Erythroblast (primary cell): ENCODE measurements around the gene CDKAL1.
"Not testable (repeated sequence)": the region's sequence is repeated elsewhere in the genome, so short reads cannot be mapped to it uniquely, and the experiment has no call there.

ENCODE experiments used
- DNase-seq, 2 experiments: peaks; one replicate each; lab custom pipeline; 2025; lab: John Stamatoyannopoulos, UW
- GATA1 ChIP-seq: IDR thresholded peaks from 2 replicates; pipeline ENCODE4 v1.6.1; 2011; ENCODE audit warnings: low read depth, mild to moderate bottlenecking, control low read depth, low read length, moderate library complexity
- POLR2A ChIP-seq: IDR thresholded peaks from 2 replicates; pipeline ENCODE4 v1.6.1; 2011; ENCODE audit warnings: mild to moderate bottlenecking, low read length

The CDKAL1 gene

GRCh38 chr6:20630136-20630535 lies 95.9 kb downstream of the CDKAL1 start:
- no peak for DNase-seq
- no peak for TF ChIP-seq POLR2A
- TF ChIP-seq GATA1 = no peak

DNA sequence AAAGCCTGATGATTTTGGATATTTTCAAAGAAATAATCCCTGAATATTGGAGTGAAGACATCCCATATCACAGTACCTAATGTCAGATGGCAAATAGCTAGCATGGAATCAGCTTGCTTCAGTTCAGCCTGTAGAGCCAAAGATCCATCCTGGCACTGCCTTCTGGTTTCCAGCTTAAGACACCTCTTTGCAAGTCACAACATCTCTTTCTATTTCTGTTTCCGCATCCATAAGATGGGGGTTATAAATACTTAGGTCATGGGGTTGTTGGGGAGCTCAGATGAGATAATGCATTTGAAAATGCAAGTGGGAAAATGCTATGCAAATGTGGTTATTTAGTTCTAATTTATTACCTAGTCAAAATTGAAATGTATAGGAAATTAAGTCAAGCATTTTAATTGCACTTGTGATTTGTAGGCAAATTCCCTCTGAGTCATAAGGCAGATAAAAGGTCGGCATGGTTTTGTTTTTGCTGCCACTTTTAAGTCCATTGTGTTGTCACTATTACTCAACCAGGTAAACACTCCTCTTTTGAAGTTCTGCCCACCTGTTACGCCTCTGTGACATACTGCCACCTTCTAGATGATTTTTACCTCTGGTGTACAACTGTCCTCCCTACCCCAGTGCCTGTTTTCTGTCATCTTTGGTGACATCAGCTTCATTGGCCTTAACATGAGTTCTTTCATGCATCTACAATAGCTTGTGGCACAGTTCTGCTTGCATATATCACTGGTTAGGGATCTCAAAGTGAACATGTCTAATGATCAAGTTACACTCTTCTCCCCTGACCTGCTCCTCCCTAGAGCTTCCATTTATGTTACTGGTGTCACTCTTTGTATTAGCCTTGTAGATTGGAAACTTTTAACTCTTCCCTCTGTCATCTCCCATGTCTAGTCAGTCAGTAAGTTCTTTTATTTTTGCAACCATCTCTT lies 96.6 kb downstream of the CDKAL1 start:
- no peak for DNase-seq

GRCh38 chr6:20631549-20631924 lies 97.3 kb downstream of the CDKAL1 start:
- TF ChIP-seq GATA1 (no peak), POLR2A (no peak)
- DNase-seq = no peak

More for the DNA sequence above, 96.6 kb downstream of the CDKAL1 start:
- TF ChIP-seq POLR2A (no peak), GATA1 (no peak)

DNA sequence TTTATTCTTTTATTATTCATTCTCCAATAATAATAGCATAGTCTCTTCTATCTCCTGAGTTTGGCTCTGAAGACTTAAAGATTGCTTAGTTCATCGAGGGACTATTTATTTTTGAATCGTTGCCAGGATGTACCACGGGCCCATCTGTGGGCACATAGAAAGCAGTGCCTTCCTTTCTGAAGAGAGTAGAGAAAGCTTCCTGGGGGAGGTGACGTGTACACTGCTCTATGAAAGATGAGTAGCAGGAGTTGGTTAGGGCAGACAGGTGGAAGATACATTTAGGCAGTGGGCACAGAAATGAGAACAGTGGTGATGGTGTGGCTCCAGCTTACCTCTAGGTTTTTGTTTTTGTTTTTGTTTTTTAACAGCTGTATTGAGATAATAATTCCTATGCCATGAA lies 98.4 kb downstream of the CDKAL1 start:
- DNase-seq = no peak
- TF ChIP-seq GATA1 = no peak
- no peak for TF ChIP-seq POLR2A

DNA sequence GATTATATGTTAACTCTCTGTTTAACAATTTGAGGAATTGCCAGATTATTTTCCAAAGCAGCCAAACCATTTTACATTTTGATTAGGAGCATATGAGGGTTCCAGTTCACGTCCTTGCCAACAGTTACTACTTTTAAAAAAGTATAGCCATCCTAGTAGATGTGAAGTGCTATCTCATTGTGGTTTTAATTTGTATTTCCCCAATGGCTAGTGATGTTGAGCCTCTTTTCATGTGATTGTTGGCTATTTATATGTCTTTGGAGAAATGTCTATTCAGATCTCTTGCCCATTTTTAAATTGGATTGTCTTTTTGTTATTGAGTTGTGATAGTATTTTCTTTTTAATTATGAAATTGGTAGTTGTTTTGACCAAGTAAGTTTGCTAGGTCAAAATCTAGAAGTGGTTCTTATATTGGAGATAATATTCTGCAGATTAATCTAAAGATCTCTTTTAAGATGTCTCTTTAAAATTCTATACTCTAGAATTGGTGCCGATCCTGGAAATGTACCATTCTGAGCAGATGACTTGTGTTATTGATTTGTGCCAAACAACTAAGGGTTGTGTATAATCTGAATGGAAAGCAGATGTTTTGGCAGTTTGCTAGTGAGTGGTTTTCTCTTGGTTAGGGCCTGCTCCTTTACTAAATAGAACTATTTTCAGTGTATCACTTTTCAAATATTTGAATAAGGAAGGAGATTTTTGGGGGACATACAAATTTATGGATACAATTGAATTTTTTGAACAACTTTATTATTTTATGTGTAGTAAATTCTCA lies 99.5 kb downstream of the CDKAL1 start:
- DNase-seq = no peak
- TF ChIP-seq POLR2A = no peak
- TF ChIP-seq GATA1 = no peak

DNA sequence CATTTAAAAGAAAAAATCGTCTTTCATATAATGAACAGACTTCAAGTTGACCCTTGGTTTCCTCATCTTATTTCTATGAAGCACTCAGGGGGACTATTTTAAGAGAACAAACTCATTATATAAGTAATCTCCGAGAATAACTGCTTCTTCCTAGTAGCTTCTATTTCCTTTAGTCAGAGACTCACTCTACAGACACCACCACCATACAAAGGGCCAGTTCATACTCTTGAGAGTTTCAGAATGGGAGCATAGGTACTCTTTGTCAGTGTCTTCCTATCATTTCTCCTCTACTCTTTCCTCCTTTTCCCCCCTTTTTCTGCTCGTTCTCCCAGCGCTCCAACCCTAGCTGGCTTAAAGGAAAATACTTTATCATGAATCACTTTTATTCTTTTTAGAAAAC lies 104.9 kb downstream of the CDKAL1 start:
- DNase-seq = no peak
- TF ChIP-seq POLR2A (no peak), GATA1 (no peak)

DNA sequence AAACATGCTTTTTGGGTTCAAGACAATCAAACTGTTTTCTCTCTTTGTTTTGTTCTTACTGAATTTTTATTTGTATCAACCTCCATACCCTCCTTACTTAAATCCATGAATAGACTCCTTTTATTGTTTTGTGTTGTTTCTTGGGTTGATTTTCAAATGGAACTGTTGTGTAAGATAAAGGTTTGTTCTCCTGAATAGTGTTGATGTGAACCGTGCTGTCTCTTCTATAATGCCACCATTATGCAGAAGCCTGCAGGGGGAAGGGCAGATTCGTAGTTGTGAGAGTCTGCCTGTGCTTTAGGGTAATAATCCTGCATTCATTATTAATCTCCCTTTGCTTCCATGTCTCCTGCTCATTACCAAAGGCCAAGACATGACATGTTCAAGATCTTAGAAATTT lies 105.9 kb downstream of the CDKAL1 start:
- no peak for TF ChIP-seq GATA1
- no peak for TF ChIP-seq POLR2A
- DNase-seq = no peak

DNA sequence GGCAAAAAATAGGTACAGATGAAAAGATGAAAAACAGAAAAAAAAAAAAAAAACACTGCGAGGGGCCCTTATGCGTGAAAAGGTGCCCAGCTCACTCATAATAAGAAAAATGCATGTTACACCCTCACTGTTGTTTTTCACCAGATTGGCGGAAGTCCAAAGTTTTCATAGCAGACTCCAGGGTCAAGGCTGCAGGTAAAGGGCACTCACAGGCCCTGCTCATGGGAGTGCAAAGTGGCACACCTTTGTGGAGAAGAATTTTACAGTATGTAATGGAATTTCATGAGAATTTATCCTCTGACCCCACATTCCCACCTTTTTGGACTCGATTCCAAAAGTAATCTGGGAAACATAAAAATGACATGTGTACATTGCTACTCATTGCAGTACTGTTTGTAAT lies 108.2 kb downstream of the CDKAL1 start:
- DNase-seq = no peak
- TF ChIP-seq POLR2A = no peak
- TF ChIP-seq GATA1 = no peak

- DNase-seq = no peak
- TF ChIP-seq GATA1 (no peak), POLR2A (no peak)
These were observed 110.6 kb downstream of the CDKAL1 start for GRCh38 chr6:20644667-20645370.

DNA sequence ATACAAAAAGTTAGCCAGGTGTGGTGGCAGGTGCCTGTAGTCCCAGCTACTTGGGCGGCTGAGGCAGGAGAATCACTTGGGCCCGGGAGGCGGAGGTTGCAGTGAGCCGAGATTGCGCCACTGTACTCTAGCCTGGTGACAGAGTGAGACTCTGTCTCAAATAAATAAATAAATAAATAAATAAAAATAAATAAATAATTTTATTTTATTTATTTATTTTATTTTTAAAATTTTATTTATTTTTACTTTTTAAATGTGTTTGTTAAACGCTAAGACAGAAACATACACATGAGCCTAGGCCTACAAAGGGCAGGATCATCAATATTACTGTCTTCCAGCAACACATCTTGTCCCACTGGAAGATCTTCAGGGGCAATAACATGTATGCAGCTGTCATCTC lies 111.3 kb downstream of the CDKAL1 start:
- not testable (repeated sequence) for DNase-seq

DNA sequence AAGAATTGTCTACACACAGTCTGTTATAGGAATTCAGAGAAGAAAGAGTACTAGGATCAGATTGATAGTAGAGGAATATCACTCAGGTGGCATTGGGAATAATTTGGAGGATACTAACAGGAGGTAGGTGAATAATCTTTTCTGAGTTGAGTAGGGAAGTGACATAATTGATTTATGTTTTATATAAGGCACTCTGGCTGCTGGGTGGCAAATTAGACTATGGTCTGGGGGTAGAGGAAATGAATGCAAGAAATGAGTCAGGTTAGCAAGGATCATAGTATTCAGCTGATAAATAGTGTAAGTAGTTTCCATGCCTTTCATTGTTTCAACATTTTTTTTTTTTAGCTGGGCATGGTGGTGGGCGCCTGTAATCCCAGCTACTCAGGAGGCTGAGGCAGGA lies 113.3 kb downstream of the CDKAL1 start:
- TF ChIP-seq POLR2A = no peak
- no peak for TF ChIP-seq GATA1
- DNase-seq = no peak

- not testable (repeated sequence) for DNase-seq
These were observed 115.6 kb downstream of the CDKAL1 start for GRCh38 chr6:20649696-20650470.
